ENCODE data around the gene LCLAT1.
"Not testable (repeated sequence)": the region's sequence is repeated elsewhere in the genome, so short reads cannot be mapped to it uniquely, and the experiment has no call there.

The LCLAT1 gene

DNA sequence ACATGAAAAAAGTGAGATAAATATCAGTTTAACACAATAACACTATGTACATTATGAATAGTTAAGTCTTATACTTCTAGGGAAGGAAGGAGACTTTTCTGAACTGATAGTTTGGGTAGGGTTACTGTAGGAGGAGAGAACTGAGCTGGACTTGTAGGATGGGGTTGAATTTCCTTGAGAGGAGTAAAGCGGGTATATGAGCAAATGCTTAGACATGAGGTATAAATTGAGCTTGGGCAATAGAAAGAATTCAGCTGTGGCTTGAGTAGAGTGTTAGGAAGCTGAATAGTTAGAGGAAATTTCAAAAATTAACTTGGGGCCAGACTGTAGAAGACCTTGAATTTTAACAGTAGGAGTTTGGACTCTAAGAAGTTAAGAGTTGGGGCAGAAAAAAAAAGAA lies 45.1 kb downstream of the LCLAT1 start:
- TF ChIP-seq EZH2 (IDR thresholded peaks at IDR 0.05) (no peak), POLR2AphosphoS5 (IDR thresholded peaks at IDR 0.05; ENCODE audit: borderline replicate concordance, low read depth, low read length) (no peak), FOXP2 (optimal IDR thresholded peaks at IDR 0.05; ENCODE audit: control extremely low read depth, extremely low read length, insufficient read depth) (no peak)

DNA sequence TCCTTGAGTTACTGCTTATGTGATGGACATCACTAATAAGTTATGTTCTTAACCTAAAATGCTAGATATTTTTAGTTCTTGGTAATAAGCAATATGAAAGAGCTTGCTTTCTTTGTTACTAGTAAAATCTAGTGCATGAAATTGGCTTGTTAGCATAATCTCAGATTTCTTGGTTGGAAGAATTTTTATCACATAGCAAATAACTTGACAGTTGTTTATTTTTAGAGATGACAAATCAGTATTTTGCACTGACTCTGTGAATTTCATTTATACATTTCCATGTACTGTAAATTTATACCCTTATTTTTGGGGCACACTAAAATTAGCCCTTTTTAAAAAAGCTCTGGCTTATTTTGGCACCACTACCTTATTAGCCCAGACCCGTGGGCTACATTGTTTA lies 45.6 kb downstream of the LCLAT1 start:
- H3K9me3 ChIP-seq (ENCODE audit: low read depth, low read length) = no peaks in the 10 kb centered on the region
- H3K9ac ChIP-seq (ENCODE audit: insufficient read length) = no peak overlapping the region
- H3K27ac ChIP-seq = peak overlapping the region; percentile 59
- H3K4me3 ChIP-seq = 0 out of 2 replicates have a peak overlapping the region, but pooled peaks have one; percentile 21
- no peak for DNase-seq (ENCODE audit: low read depth, low spot score)
- TF ChIP-seq POLR2AphosphoS5 (IDR thresholded peaks at IDR 0.05; ENCODE audit: borderline replicate concordance, low read depth, low read length) = no peak
- TF ChIP-seq FOXP2 (optimal IDR thresholded peaks at IDR 0.05; ENCODE audit: control extremely low read depth, extremely low read length, insufficient read depth) = no peak
- no peak for TF ChIP-seq EZH2 (IDR thresholded peaks at IDR 0.05)
- H3K36me3 ChIP-seq (ENCODE audit: insufficient read depth, low read length) = no peaks in the 10 kb centered on the region; the same call in 1 of the 2 replicates

More for the DNA sequence above, 45.1 kb downstream of the LCLAT1 start:
- DNase-seq (ENCODE audit: low read depth, low spot score) = no peak
- no peak overlapping the region for H3K9ac ChIP-seq (ENCODE audit: insufficient read length)
- peak overlapping the region; percentile 59 for H3K27ac ChIP-seq
- no peaks in the 10 kb centered on the region for H3K9me3 ChIP-seq (ENCODE audit: low read depth, low read length)
- H3K4me3 ChIP-seq = no peak overlapping the region
- H3K36me3 ChIP-seq (ENCODE audit: insufficient read depth, low read length) = no peaks in the 10 kb centered on the region; the same call in 1 of the 2 replicates

DNA sequence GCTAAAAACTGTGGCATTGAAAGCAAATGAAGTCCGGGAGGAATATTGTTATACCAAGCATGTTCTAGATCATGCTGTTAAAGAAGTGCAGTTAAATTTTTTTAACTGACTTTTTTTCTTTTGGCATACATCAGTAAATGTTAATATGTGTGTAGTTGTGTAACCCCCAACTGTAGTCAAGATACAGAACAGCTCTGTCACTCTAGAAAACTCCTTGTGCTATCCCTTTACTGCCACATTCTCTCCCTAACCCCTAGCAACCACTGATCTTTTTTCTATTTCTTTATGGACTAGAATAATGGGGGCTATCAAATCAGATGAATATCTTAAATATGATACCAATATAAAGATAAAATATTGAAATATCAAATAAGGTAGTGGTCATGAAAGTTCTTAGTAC lies 46.4 kb downstream of the LCLAT1 start:
- H3K4me3 ChIP-seq = no peak overlapping the region

DNA sequence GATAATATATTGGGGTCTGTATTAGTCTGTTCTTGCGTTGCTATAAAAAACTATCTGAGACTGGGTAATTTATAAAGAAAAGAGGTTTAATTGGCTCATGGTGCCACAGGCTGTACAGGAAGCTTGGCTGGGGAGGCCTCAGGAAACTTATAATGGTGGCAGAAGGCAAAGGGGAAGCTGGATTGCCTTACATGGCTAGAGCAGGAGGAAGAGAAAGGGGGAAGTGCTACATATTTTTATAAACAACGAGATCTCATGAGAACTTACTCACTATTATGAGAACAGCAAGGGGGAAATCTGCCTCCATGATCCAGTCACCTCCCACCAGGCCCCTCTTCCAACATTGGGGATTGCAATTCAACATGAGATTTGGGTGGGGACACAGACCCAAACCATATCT lies 48.9 kb downstream of the LCLAT1 start:
- not testable (repeated sequence) for H3K4me3 ChIP-seq; H3K9ac ChIP-seq (ENCODE audit: insufficient read length); DNase-seq (ENCODE audit: low read depth, low spot score); H3K36me3 ChIP-seq (ENCODE audit: insufficient read depth, low read length); H3K27ac ChIP-seq; H3K9me3 ChIP-seq (ENCODE audit: low read depth, low read length)

More for the DNA sequence above, 46.4 kb downstream of the LCLAT1 start:
- Histone ChIP-seq H3K36me3 (ENCODE audit: insufficient read depth, low read length) (no peaks in the 10 kb centered on the region; the same call in 1 of the 2 replicates), H3K27ac (peak overlapping the region; percentile 59), H3K9ac (ENCODE audit: insufficient read length) (peak overlapping the region; percentile 9), H3K9me3 (ENCODE audit: low read depth, low read length) (no peaks in the 10 kb centered on the region)
- TF ChIP-seq EZH2 (IDR thresholded peaks at IDR 0.05) (no peak), FOXP2 (optimal IDR thresholded peaks at IDR 0.05; ENCODE audit: control extremely low read depth, extremely low read length, insufficient read depth) (no peak), POLR2AphosphoS5 (IDR thresholded peaks at IDR 0.05; ENCODE audit: borderline replicate concordance, low read depth, low read length) (no peak)
- no peak for DNase-seq (ENCODE audit: low read depth, low spot score)

DNA sequence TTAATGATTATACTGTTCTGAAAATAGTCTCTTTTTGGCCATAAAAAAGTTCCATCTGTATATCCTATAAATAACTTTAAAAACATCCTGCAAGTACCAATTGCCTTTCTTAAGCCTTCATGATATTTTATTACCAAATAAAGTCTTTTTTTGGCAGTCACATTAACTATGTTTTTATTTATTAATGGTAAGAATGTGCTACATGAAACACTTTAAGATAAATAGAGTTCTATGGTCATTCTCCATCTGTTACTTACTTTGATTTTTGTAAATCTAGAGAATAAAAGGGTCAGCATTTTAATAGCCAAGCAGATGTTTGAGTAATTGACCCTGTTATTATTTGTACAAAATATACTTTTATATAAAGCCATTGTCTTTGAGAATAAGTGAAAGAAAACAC lies 52.6 kb downstream of the LCLAT1 start:
- peaks cover 7% of the 10 kb centered on the region for H3K9me3 ChIP-seq (ENCODE audit: low read depth, low read length)
- H3K27ac ChIP-seq = no peak overlapping the region
- TF ChIP-seq EZH2 (IDR thresholded peaks at IDR 0.05) (no peak), POLR2AphosphoS5 (IDR thresholded peaks at IDR 0.05; ENCODE audit: borderline replicate concordance, low read depth, low read length) (no peak), FOXP2 (optimal IDR thresholded peaks at IDR 0.05; ENCODE audit: control extremely low read depth, extremely low read length, insufficient read depth) (no peak)
- DNase-seq (ENCODE audit: low read depth, low spot score) = no peak
- no peak overlapping the region for H3K4me3 ChIP-seq
- H3K36me3 ChIP-seq (ENCODE audit: insufficient read depth, low read length) = peaks cover 11% of the 10 kb centered on the region
- no peak overlapping the region for H3K9ac ChIP-seq (ENCODE audit: insufficient read length)

GRCh38 chr2:30500699-30501098 lies 53.7 kb downstream of the LCLAT1 start:
- TF ChIP-seq POLR2AphosphoS5 (IDR thresholded peaks at IDR 0.05; ENCODE audit: borderline replicate concordance, low read depth, low read length) = no peak
- no peak for TF ChIP-seq EZH2 (IDR thresholded peaks at IDR 0.05)
- no peak for TF ChIP-seq FOXP2 (optimal IDR thresholded peaks at IDR 0.05; ENCODE audit: control extremely low read depth, extremely low read length, insufficient read depth)
- no peak overlapping the region for H3K27ac ChIP-seq
- DNase-seq (ENCODE audit: low read depth, low spot score) = no peak
- peaks cover 11% of the 10 kb centered on the region for H3K36me3 ChIP-seq (ENCODE audit: insufficient read depth, low read length)
- no peak overlapping the region for H3K9ac ChIP-seq (ENCODE audit: insufficient read length)
- H3K9me3 ChIP-seq (ENCODE audit: low read depth, low read length) = peaks cover 7% of the 10 kb centered on the region
- H3K4me3 ChIP-seq = no peak overlapping the region

DNA sequence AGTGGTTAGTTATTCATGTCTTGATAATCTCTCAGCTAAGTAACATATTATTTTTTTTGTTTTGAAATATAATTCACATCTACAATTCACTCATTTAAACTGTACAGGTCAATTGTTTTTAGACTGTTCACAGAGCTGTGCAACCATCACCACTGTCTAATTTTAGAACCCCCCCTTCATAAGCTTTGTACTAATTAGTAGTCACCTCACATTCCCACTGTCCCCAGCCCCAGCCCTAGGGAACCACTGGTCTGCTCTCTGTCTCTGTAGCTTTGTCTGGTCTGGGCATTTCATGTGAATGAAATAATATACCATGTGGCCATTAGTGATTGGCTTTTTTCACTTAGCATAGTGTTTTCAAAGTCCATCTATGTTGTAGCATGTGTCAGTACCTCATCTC lies 55.3 kb downstream of the LCLAT1 start:
- Histone ChIP-seq H3K27ac (no peak overlapping the region), H3K9me3 (ENCODE audit: low read depth, low read length) (peaks cover 7% of the 10 kb centered on the region), H3K36me3 (ENCODE audit: insufficient read depth, low read length) (peaks cover 11% of the 10 kb centered on the region), H3K9ac (ENCODE audit: insufficient read length) (no peak overlapping the region), H3K4me3 (no peak overlapping the region)
- no peak for DNase-seq (ENCODE audit: low read depth, low spot score)
- TF ChIP-seq EZH2 (IDR thresholded peaks at IDR 0.05) = no peak
- no peak for TF ChIP-seq POLR2AphosphoS5 (IDR thresholded peaks at IDR 0.05; ENCODE audit: borderline replicate concordance, low read depth, low read length)
- no peak for TF ChIP-seq FOXP2 (optimal IDR thresholded peaks at IDR 0.05; ENCODE audit: control extremely low read depth, extremely low read length, insufficient read depth)

DNA sequence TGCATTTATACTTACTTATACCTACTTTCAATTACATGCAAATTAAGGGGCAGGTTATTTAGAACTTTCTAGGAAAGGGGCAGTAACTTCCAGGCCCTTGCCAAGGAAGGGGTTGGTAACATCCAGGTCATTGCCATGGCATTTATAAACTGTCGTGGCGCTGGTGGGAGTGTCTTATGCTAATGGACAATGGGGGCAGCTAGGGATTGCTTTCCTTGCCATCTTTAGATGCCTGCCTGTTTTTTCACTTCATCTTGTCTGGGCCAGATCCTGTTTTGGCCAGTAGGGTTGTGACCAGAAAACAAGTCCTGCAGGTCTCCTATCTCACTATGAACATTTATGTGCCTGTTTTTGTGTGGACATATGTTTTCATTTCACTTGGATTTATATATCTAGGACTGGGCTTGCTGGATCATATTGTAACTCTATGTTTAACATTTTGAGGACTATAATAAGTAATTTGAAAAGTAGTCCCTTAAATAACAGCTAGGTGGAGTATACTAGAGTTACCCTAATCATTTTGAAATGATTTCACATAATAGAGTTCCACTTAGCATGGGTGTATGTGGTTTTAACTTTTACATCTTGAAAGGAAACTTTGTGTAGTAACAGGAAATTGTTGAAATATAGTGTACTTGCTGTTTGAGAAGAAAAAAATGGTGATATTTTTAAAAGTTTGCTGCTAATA lies 56.1 kb downstream of the LCLAT1 start:
- Histone ChIP-seq H3K36me3 (ENCODE audit: insufficient read depth, low read length) (peaks cover 11% of the 10 kb centered on the region), H3K9ac (ENCODE audit: insufficient read length) (no peak overlapping the region), H3K27ac (peak overlapping the region; percentile 81), H3K9me3 (ENCODE audit: low read depth, low read length) (peaks cover 7% of the 10 kb centered on the region), H3K4me3 (no peak overlapping the region)
- TF ChIP-seq FOXP2 (optimal IDR thresholded peaks at IDR 0.05; ENCODE audit: control extremely low read depth, extremely low read length, insufficient read depth) = no peak
- TF ChIP-seq EZH2 (IDR thresholded peaks at IDR 0.05) = no peak
- TF ChIP-seq POLR2AphosphoS5 (IDR thresholded peaks at IDR 0.05; ENCODE audit: borderline replicate concordance, low read depth, low read length) = no peak
- DNase-seq (ENCODE audit: low read depth, low spot score) = peak; percentile 26

DNA sequence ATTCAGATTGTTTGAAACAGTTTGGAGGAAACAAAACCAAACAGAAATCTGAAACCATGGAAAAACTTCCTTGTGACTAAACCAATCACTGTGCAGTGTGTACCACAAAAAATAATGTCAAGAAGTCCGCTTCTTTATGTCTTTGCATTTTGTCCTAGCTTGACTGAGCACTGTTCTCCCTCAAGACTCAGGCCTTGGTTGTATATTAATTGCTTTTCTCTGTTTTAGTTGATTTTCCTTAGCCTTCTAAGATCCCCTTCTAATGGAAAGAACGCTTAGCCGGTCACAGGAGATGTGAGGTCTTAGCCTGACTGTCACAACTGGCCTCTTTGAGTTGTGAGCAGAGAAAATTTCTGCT lies 56.6 kb downstream of the LCLAT1 start:
- Histone ChIP-seq H3K9me3 (ENCODE audit: low read depth, low read length) (peaks cover 7% of the 10 kb centered on the region), H3K36me3 (ENCODE audit: insufficient read depth, low read length) (peaks cover 11% of the 10 kb centered on the region), H3K27ac (peak overlapping the region; percentile 81), H3K9ac (ENCODE audit: insufficient read length) (no peak overlapping the region), H3K4me3 (no peak overlapping the region)
- DNase-seq (ENCODE audit: low read depth, low spot score) = no peak
- no peak for TF ChIP-seq FOXP2 (optimal IDR thresholded peaks at IDR 0.05; ENCODE audit: control extremely low read depth, extremely low read length, insufficient read depth)
- TF ChIP-seq EZH2 (IDR thresholded peaks at IDR 0.05) = no peak
- no peak for TF ChIP-seq POLR2AphosphoS5 (IDR thresholded peaks at IDR 0.05; ENCODE audit: borderline replicate concordance, low read depth, low read length)

Data from SK-N-MC (cell line).